DMS53 treated with DMSO at 0.1 percent for 48 hours (cell line): ENCODE data around the gene ANKRD17.
"Not testable (repeated sequence)": the region's sequence is repeated elsewhere in the genome, so short reads cannot be mapped to it uniquely, and the experiment has no call there.

ENCODE experiments used
- DNase-seq: peaks from one replicate; lab custom pipeline; 2025; ENCODE audit not compliant: unreplicated experiment; lab: John Stamatoyannopoulos, UW

Gene ANKRD17

DNA sequence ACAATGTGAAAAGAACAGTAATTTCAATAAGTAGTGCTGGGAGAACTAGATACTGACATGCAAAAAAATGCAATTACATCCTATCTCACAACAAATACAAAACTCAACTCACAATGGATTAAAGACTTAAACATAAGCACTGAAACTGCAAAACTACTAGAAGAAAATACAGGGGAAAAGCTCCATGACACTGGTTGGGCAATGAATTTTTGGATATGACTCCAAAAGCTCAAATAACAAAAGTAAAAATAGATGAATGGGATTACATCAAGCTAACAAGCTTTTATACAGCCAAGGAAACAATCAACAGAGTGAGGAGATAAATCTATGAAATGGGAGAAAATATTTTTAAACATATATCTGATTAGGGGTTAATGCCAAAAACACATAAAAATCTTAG lies 53.1 kb downstream of the ANKRD17 start:
- no peak for DNase-seq

DNA sequence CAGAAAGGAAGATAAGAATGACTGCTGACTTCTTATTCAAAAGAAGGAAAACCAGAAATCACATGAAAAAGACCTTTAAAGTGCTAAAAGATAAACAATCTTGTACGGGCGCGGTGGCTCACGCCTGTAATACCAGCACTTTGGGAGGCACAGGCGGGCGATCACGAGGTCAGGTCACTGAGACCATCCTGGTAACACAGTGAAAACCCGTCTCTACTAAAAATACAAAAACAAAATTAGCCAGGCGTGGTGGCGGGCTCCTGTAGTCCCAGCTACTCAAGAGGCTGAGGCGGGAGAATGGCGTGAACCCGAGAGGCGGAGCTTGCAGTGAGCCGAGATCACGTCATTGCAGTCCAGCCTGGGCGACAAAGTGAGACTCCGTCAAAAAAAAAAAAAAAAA lies 54.6 kb downstream of the ANKRD17 start:
- not testable (repeated sequence) for DNase-seq

GRCh38 chr4:73197220-73197619 lies 61.4 kb downstream of the ANKRD17 start:
- DNase-seq, result no peak

DNA sequence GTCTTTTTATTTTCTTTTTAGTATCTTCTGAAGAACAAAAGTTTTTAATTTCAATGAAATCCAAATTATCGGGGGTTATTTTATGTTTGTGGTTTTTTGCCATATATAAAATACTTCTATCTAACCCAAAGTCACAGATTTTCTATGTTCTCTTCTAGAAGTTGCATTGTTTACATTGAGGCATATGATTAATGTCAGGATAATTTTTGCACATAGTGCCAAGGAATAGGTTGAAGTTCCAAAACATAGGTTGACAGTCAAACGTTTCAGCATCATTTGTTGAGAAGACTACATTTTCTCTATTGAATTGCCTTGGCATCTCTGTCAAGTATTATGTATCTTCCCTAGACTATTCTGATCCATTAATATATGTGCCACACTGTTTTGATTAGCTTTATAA lies 64.5 kb downstream of the ANKRD17 start:
- no peak for DNase-seq

- DNase-seq, result no peak
Observed at GRCh38 chr4:73193659-73194058, 64.9 kb downstream of the ANKRD17 start.

GRCh38 chr4:73193155-73193554 lies 65.4 kb downstream of the ANKRD17 start:
- DNase-seq, result no peak

- DNase-seq, result no peak
Observed at GRCh38 chr4:73189274-73189810, 69.3 kb downstream of the ANKRD17 start.

GRCh38 chr4:73187325-73187724 lies 71.3 kb downstream of the ANKRD17 start:
- DNase-seq, result no peak

DNA sequence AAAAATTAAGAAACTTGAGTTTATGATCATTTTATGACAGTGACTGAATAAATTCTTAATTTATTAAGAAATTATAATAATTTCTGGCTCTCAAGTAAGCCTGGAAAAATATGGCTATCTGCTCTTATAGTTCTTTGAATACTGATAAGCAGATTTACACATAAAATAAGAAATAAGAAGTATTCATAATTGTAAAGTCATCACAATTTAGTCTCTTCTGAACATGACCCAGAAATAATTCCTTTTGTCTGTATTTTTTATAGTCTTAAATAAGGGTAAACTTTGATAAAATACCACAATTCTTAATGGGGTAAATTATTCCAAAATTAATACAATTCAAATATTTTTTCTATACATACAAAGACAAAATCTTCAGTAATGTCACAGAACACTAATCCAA lies 72.7 kb downstream of the ANKRD17 start:
- DNase-seq, result no peak

- DNase-seq, result no peak
Observed at GRCh38 chr4:73181231-73181630, 77.4 kb downstream of the ANKRD17 start.

GRCh38 chr4:73178389-73178788 lies 80.2 kb downstream of the ANKRD17 start:
- no peak for DNase-seq

- no peak for DNase-seq
Observed at GRCh38 chr4:73172161-73172560, 86.4 kb downstream of the ANKRD17 start.

DNA sequence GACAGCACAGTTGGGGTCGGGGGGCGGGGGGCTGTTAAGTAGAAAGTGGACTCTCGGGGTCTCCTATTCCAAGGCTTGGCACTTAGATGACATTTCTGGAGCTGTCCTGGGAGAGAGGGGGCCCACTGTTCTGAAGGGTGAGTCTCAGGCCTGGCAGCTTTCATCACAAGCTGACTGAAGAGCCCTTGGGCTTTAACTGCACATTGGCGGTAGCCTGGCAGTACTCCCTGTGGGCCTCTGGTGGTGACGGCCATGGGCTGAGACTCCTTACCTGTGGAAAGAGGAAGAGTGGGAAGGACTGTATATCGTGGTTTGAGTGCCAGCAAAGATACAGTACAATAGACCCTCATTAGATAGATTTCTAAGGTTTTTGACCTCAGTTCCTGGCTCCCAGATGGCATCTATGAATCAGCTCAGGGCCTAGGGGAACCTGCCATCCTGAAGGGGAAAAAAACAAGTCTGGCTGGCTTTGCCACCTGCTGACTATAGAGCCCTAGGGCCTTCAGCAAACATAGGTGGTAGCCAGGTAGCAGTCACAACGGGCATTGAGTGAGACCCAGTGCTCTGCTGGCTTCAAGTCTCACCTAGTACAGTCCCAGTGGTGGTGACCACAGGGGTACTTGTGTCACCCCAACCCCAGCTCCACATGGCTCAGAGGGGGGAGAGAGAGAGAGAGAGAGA lies 87.9 kb downstream of the ANKRD17 start:
- no peak for DNase-seq

GRCh38 chr4:73166212-73166611 lies 92.4 kb downstream of the ANKRD17 start:
- no peak for DNase-seq

GRCh38 chr4:73161527-73162185 lies 96.9 kb downstream of the ANKRD17 start:
- no peak for DNase-seq

DNA sequence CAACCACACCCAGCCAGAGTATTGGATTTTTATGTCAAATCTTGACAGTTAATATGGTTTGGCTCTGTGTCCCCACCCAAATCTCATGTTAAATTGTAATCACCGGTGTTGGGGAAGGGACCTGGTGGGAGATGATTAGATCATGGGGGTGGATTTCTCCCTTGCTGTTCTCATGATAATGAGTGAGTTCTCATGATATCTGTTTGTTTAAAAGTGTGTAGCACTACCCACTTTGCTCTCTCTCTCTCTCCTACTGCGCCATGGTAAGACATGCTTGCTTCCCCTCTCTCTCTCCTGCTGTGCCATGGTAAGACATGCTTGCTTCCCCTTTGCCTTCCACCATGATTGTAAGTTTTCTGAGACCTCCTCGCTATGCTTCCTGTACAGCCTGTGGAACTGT lies 102.2 kb downstream of the ANKRD17 start:
- no peak for DNase-seq

DNA sequence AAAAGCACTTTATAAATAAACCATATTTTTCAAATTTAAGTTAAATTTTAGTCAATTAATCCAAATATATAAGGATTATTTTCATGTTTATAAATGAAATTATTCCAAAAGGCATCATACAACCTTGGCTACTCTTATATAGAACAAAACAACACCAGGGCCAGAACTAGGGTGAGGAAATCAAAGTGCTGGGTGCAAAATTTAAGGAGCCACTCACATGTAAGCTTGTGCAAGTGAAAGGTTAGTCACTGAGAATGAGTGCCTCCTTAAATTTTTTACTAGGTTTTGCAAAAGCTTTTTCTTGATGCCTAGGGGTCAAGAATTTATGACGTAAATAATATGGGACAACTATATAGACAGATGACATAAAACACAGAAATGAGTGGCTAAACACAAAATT lies 105.7 kb downstream of the ANKRD17 start:
- no peak for DNase-seq

GRCh38 chr4:73142995-73143547 lies 115.5 kb downstream of the ANKRD17 start:
- DNase-seq, result no peak

DNA sequence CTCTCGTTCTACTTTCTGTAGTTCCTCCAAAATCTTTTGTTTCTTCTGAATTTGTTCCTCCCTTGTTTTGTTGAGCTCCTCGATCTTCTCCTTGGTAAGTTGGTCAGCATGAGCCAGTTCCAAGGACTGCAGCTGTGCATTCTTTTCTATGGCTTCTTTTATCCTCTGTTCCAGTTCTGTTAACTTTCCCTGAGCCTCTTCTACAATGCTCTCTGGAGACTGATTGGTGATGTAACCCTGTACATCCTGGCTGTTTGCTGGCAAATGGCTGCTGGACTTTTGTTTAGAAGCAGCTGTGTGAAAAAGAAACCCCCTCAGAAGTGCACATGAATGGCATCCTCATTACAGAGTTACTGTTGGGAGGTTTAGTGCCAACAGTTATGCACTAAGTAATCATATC lies 118.6 kb downstream of the ANKRD17 start:
- DNase-seq, result no peak

- DNase-seq, result no peak
Observed at GRCh38 chr4:73139245-73139644, 119.4 kb downstream of the ANKRD17 start.

GRCh38 chr4:73137121-73137520 lies 121.5 kb downstream of the ANKRD17 start:
- DNase-seq, result no peak

GRCh38 chr4:73133784-73134183 lies 124.8 kb downstream of the ANKRD17 start:
- DNase-seq, result no peak
